H7 (cell line): Measurements from ENCODE around the gene ECHS1. TPM values are rescaled to one million over a fixed set of nuclear protein-coding genes. Genes with fewer than 3 reads are reported as not detected.
"Not testable (repeated sequence)": the region's sequence is repeated elsewhere in the genome, so short reads cannot be mapped to it uniquely, and the experiment has no call there.

Source experiments
- DNase-seq: peaks from one replicate; pipeline ENCODE4 v3.0.0; 2012
- H3K27me3 ChIP-seq: 2 replicates; pipeline ENCODE4 v1.6.0; 2011; ENCODE audit warnings: mild to moderate bottlenecking, low read length; ENCODE audit not compliant: control insufficient read depth, insufficient read depth
- H3K36me3 ChIP-seq: replicated peaks from 2 replicates; pipeline ENCODE4 v1.5.1; 2011; ENCODE audit warnings: low read length; ENCODE audit not compliant: control insufficient read depth, insufficient read depth
- H3K4me3 ChIP-seq: 2 replicates; pipeline ENCODE4 v1.5.1; 2011; ENCODE audit warnings: low read depth, mild to moderate bottlenecking, control low read depth, low read length, moderate library complexity; ENCODE audit not compliant: insufficient read depth
- total RNA-seq: library from RNA; depleted of rRNA; stranded (reverse); fragments of >200 nt; shearing (Covaris generic); gene quantifications from 2 replicates; pipeline ENCODE4 v1.2.3, GENCODE V29; 2014

ECHS1 gene
- total RNA-seq, 1 experiment from 2014 or later, result 108 TPM

GRCh38 chr10:133377818-133378250 lies 4.7 kb upstream of the ECHS1 start:
- Histone ChIP-seq H3K27me3 (peaks cover 45% of the 10 kb centered on the region), H3K4me3 (peak overlapping the region; percentile 73), H3K36me3 (no peaks in the 10 kb centered on the region)
- peak; percentile 85 for DNase-seq

GRCh38 chr10:133377025-133377817 lies 4.1 kb upstream of the ECHS1 start:
- DNase-seq, result peak; percentile 59
- Histone ChIP-seq H3K4me3 (no peak overlapping the region), H3K36me3 (no peaks in the 10 kb centered on the region), H3K27me3 (peaks cover 45% of the 10 kb centered on the region)

GRCh38 chr10:133376183-133376582 lies 3.0 kb upstream of the ECHS1 start:
- H3K4me3 ChIP-seq, DNase-seq, H3K36me3 ChIP-seq: not testable (repeated sequence)
- peaks cover 45% of the 10 kb centered on the region for H3K27me3 ChIP-seq

GRCh38 chr10:133375357-133376115 lies 2.4 kb upstream of the ECHS1 start:
- DNase-seq, result no peak
- peaks cover 43% of the 10 kb centered on the region for H3K27me3 ChIP-seq
- H3K4me3 ChIP-seq, result no peak overlapping the region

GRCh38 chr10:133372507-133372906 lies 647 bp downstream of the ECHS1 start:
- Histone ChIP-seq H3K4me3 (no peak overlapping the region; the same call in 1 of the 2 replicates), H3K36me3 (peaks cover 14% of the 10 kb centered on the region), H3K27me3 (peaks cover 17% of the 10 kb centered on the region)
- peak; percentile 88 for DNase-seq

More at GRCh38 chr10:133375357-133376115, 2.4 kb upstream of the ECHS1 start:
- H3K36me3 ChIP-seq, result peaks cover 1% of the 10 kb centered on the region

GRCh38 chr10:133370030-133370786 lies 2.9 kb downstream of the ECHS1 start:
- H3K36me3 ChIP-seq, result peaks cover 22% of the 10 kb centered on the region
- no peak overlapping the region for H3K4me3 ChIP-seq
- DNase-seq, result no peak
- peaks cover 2% of the 10 kb centered on the region; the same call in 1 of the 2 replicates for H3K27me3 ChIP-seq

- Histone ChIP-seq H3K27me3 (no peaks in the 10 kb centered on the region), H3K36me3 (peaks cover 25% of the 10 kb centered on the region), H3K4me3 (no peak overlapping the region)
- no peak for DNase-seq
These were observed 5.0 kb downstream of the ECHS1 start for GRCh38 chr10:133368153-133368552.

- peaks cover 29% of the 10 kb centered on the region for H3K36me3 ChIP-seq
- DNase-seq, H3K4me3 ChIP-seq, H3K27me3 ChIP-seq: not testable (repeated sequence)
These were observed 5.7 kb downstream of the ECHS1 start for GRCh38 chr10:133367461-133367860.

GRCh38 chr10:133366751-133367150 lies 6.4 kb downstream of the ECHS1 start:
- DNase-seq, result no peak
- Histone ChIP-seq H3K36me3 (peaks cover 29% of the 10 kb centered on the region), H3K4me3 (no peak overlapping the region), H3K27me3 (no peaks in the 10 kb centered on the region)

- Histone ChIP-seq H3K27me3 (no peaks in the 10 kb centered on the region), H3K36me3 (peaks cover 29% of the 10 kb centered on the region), H3K4me3 (no peak overlapping the region)
- DNase-seq, result no peak
These were observed 7.0 kb downstream of the ECHS1 start for GRCh38 chr10:133366130-133366478.

- no peak for DNase-seq
- no peaks in the 10 kb centered on the region for H3K27me3 ChIP-seq
- peaks cover 28% of the 10 kb centered on the region for H3K36me3 ChIP-seq
- no peak overlapping the region for H3K4me3 ChIP-seq
These were observed 7.6 kb downstream of the ECHS1 start for GRCh38 chr10:133365461-133366129.

- peaks cover 22% of the 10 kb centered on the region for H3K36me3 ChIP-seq
- no peak for DNase-seq
- no peaks in the 10 kb centered on the region for H3K27me3 ChIP-seq
- H3K4me3 ChIP-seq, result no peak overlapping the region
These were observed 8.3 kb downstream of the ECHS1 start for GRCh38 chr10:133364645-133365431.

- Histone ChIP-seq H3K36me3 (peaks cover 15% of the 10 kb centered on the region), H3K4me3 (no peak overlapping the region), H3K27me3 (no peaks in the 10 kb centered on the region)
- DNase-seq, result no peak
These were observed 10.3 kb downstream of the ECHS1 start for GRCh38 chr10:133362846-133363245.
